Measurements from ENCODE around the gene OLA1.

GRCh38 chr2:174211954-174212353 is 36.4 kb downstream of the OLA1 start:
- no peak for TF ChIP-seq CTCF (IDR thresholded peaks at IDR 0.05; ENCODE audit: low read depth, low read length, poor library complexity, severe bottlenecking)
- TF ChIP-seq EZH2phosphoT487 (IDR thresholded peaks at IDR 0.05; ENCODE audit: borderline replicate concordance, low read length) = no peak
